NCI-H524 treated with DMSO at 0.1 percent for 48 hours (cell line): ENCODE data around the gene CYP46A1.

ENCODE experiments used
- DNase-seq: peaks from one replicate; lab custom pipeline; 2025; lab: John Stamatoyannopoulos, UW

CYP46A1 gene

GRCh38 chr14:99688210-99688581, 4.1 kb downstream of the CYP46A1 start:
- DNase-seq, result no peak

GRCh38 chr14:99688629-99689028, 4.5 kb downstream of the CYP46A1 start:
- no peak for DNase-seq

- DNase-seq, result no peak
These were observed 5.5 kb downstream of the CYP46A1 start for GRCh38 chr14:99689266-99690236.

GRCh38 chr14:99690636-99691035, 6.5 kb downstream of the CYP46A1 start:
- DNase-seq, result no peak

- DNase-seq, result no peak
These were observed 7.2 kb downstream of the CYP46A1 start for GRCh38 chr14:99691111-99691885.

GRCh38 chr14:99693918-99694317, 9.8 kb downstream of the CYP46A1 start:
- no peak for DNase-seq

GRCh38 chr14:99696929-99697328, 12.8 kb downstream of the CYP46A1 start:
- DNase-seq, result no peak

- DNase-seq, result no peak
These were observed 14.1 kb downstream of the CYP46A1 start for GRCh38 chr14:99698236-99698635.

- DNase-seq, result no peak
These were observed 14.5 kb downstream of the CYP46A1 start for GRCh38 chr14:99698642-99699041.

- DNase-seq, result no peak
These were observed 15.1 kb downstream of the CYP46A1 start for GRCh38 chr14:99699085-99699760.

- DNase-seq, result no peak
These were observed 15.8 kb downstream of the CYP46A1 start for GRCh38 chr14:99699861-99700260.

- DNase-seq, result no peak
These were observed 16.3 kb downstream of the CYP46A1 start for GRCh38 chr14:99700379-99700778.

GRCh38 chr14:99701260-99701659, 17.2 kb downstream of the CYP46A1 start:
- no peak for DNase-seq

GRCh38 chr14:99702115-99702514, 18.0 kb downstream of the CYP46A1 start:
- DNase-seq, result no peak

GRCh38 chr14:99703381-99703780, 19.3 kb downstream of the CYP46A1 start:
- DNase-seq, result no peak

- DNase-seq, result no peak
These were observed 19.9 kb downstream of the CYP46A1 start for GRCh38 chr14:99704037-99704436.

GRCh38 chr14:99706107-99706900, 22.2 kb downstream of the CYP46A1 start:
- DNase-seq, result no peak

- DNase-seq, result no peak
These were observed 23.3 kb downstream of the CYP46A1 start for GRCh38 chr14:99707420-99707819.

- DNase-seq, result no peak
These were observed 23.8 kb downstream of the CYP46A1 start for GRCh38 chr14:99707921-99708320.

- DNase-seq, result no peak
These were observed 24.4 kb downstream of the CYP46A1 start for GRCh38 chr14:99708449-99708848.

GRCh38 chr14:99713972-99714371, 29.9 kb downstream of the CYP46A1 start:
- DNase-seq, result no peak
